Measurements from ENCODE around the gene PCDHGB1. TPM values are rescaled to one million over a fixed set of nuclear protein-coding genes. Genes with fewer than 3 reads are reported as not detected.
"Not testable (repeated sequence)": the region's sequence is repeated elsewhere in the genome, so short reads cannot be mapped to it uniquely, and the experiment has no call there.

PCDHGB1 gene
- total RNA-seq, 1 experiment from 2014 or later: 5.6 TPM

DNA sequence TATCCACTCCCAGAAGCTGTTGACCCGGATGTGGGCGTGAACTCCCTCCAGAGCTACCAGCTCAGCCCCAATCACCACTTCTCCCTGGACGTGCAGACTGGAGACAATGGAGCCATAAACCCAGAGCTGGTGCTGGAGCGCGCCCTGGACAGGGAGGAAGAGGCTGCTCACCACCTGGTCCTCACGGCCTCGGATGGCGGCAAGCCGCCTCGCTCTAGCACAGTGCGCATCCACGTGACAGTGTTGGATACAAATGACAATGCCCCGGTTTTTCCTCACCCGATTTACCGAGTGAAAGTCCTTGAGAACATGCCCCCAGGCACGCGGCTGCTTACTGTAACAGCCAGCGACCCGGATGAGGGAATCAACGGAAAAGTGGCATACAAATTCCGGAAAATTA is 43.4 kb downstream of the PCDHGB1 start:
- no peak overlapping the region for H3K4me3 Mint-ChIP-seq
- peaks cover 76% of the 10 kb centered on the region for H3K36me3 Mint-ChIP-seq
- DNase-seq (ENCODE audit: low spot score) (no peak), ATAC-seq (no peak)
- no peak overlapping the region for H3K27ac Mint-ChIP-seq
- POLR2A ChIA-PET: no interaction called here
- H3K9me3 Mint-ChIP-seq: peaks cover 66% of the 10 kb centered on the region
- CTCF ChIA-PET: interaction anchor here (1.2 to 1.5 kb wide), 3 partner anchors 10 to 238 kb away, joined by 3 to 4 read pairs (median 4); partner anchors contain the start of genes PCDHGA10 and PCDHGA9
- H3K27me3 Mint-ChIP-seq (ENCODE audit: low read depth): peaks cover 21% of the 10 kb centered on the region
- TF ChIP-seq GRHL2 (CRISPR knock-in tag; IDR thresholded peaks at IDR 0.05; ENCODE audit: insufficient replicate concordance, severe bottlenecking) (no peak), ZNF396 (CRISPR knock-in tag; IDR thresholded peaks at IDR 0.05; ENCODE audit: borderline replicate concordance) (no peak), SP1 (CRISPR knock-in tag; conservative IDR thresholded peaks at IDR 0.05) (no peak), TEAD4 (CRISPR knock-in tag; IDR thresholded peaks at IDR 0.05) (no peak), SMAD3 (CRISPR knock-in tag; IDR thresholded peaks at IDR 0.05; ENCODE audit: borderline replicate concordance) (no peak)
- TF ChIP-seq, protein P1, sequence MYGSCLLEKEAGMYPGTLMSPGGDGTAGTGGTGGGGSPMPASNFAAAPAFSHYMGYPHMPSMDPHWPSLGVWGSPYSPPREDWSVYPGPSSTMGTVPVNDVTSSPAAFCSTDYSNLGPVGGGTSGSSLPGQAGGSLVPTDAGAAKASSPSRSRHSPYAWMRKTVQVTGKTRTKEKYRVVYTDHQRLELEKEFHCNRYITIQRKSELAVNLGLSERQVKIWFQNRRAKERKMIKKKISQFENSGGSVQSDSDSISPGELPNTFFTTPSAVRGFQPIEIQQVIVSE (CRISPR knock-in tag; IDR thresholded peaks at IDR 0.05; ENCODE audit: borderline replicate concordance): no peak
- TF ChIP-seq, protein P2, sequence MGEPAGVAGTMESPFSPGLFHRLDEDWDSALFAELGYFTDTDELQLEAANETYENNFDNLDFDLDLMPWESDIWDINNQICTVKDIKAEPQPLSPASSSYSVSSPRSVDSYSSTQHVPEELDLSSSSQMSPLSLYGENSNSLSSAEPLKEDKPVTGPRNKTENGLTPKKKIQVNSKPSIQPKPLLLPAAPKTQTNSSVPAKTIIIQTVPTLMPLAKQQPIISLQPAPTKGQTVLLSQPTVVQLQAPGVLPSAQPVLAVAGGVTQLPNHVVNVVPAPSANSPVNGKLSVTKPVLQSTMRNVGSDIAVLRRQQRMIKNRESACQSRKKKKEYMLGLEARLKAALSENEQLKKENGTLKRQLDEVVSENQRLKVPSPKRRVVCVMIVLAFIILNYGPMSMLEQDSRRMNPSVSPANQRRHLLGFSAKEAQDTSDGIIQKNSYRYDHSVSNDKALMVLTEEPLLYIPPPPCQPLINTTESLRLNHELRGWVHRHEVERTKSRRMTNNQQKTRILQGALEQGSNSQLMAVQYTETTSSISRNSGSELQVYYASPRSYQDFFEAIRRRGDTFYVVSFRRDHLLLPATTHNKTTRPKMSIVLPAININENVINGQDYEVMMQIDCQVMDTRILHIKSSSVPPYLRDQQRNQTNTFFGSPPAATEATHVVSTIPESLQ (CRISPR knock-in tag; IDR thresholded peaks at IDR 0.05): no peak
- TF ChIP-seq, protein P3, sequence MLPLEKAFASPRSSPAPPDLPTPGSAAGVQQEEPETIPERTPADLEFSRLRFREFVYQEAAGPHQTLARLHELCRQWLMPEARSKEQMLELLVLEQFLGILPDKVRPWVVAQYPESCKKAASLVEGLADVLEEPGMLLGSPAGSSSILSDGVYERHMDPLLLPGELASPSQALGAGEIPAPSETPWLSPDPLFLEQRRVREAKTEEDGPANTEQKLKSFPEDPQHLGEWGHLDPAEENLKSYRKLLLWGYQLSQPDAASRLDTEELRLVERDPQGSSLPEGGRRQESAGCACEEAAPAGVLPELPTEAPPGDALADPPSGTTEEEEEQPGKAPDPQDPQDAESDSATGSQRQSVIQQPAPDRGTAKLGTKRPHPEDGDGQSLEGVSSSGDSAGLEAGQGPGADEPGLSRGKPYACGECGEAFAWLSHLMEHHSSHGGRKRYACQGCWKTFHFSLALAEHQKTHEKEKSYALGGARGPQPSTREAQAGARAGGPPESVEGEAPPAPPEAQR (CRISPR knock-in tag; IDR thresholded peaks at IDR 0.05): no peak
- TF ChIP-seq, protein P4, sequence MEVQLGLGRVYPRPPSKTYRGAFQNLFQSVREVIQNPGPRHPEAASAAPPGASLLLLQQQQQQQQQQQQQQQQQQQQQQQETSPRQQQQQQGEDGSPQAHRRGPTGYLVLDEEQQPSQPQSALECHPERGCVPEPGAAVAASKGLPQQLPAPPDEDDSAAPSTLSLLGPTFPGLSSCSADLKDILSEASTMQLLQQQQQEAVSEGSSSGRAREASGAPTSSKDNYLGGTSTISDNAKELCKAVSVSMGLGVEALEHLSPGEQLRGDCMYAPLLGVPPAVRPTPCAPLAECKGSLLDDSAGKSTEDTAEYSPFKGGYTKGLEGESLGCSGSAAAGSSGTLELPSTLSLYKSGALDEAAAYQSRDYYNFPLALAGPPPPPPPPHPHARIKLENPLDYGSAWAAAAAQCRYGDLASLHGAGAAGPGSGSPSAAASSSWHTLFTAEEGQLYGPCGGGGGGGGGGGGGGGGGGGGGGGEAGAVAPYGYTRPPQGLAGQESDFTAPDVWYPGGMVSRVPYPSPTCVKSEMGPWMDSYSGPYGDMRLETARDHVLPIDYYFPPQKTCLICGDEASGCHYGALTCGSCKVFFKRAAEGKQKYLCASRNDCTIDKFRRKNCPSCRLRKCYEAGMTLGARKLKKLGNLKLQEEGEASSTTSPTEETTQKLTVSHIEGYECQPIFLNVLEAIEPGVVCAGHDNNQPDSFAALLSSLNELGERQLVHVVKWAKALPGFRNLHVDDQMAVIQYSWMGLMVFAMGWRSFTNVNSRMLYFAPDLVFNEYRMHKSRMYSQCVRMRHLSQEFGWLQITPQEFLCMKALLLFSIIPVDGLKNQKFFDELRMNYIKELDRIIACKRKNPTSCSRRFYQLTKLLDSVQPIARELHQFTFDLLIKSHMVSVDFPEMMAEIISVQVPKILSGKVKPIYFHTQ (CRISPR knock-in tag; IDR thresholded peaks at IDR 0.05): no peak
- TF ChIP-seq, protein P5, sequence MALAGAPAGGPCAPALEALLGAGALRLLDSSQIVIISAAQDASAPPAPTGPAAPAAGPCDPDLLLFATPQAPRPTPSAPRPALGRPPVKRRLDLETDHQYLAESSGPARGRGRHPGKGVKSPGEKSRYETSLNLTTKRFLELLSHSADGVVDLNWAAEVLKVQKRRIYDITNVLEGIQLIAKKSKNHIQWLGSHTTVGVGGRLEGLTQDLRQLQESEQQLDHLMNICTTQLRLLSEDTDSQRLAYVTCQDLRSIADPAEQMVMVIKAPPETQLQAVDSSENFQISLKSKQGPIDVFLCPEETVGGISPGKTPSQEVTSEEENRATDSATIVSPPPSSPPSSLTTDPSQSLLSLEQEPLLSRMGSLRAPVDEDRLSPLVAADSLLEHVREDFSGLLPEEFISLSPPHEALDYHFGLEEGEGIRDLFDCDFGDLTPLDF (CRISPR knock-in tag; IDR thresholded peaks at IDR 0.05): no peak
- H3K4me1 Mint-ChIP-seq: 0 out of 2 replicates have a peak, but pooled peaks cover 3% of the 10 kb centered on the region

DNA sequence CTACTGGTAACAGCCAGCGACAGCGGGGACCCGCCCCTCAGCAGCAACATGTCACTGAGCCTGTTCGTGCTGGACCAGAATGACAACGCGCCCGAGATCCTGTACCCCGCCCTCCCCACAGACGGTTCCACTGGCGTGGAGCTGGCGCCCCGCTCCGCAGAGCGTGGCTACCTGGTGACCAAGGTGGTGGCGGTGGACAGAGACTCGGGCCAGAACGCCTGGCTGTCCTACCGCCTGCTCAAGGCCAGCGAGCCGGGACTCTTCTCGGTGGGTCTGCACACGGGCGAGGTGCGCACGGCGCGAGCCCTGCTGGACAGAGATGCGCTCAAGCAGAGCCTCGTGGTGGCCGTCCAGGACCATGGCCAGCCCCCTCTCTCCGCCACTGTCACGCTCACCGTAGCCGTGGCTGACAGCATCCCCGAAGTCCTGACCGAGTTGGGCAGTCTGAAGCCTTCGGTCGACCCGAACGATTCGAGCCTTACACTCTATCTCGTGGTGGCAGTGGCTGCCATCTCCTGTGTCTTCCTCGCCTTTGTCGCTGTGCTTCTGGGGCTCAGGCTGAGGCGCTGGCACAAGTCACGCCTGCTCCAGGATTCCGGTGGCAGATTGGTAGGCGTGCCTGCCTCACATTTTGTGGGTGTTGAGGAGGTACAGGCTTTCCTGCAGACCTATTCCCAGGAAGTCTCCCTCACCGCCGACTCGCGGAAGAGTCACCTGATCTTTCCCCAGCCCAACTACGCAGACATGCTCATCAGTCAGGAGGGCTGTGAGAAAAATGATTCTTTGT is 44.7 kb downstream of the PCDHGB1 start:
- H3K27ac Mint-ChIP-seq; H3K4me1 Mint-ChIP-seq; H3K4me3 Mint-ChIP-seq; DNase-seq (ENCODE audit: low spot score); ATAC-seq; POLR2A ChIA-PET: not testable (repeated sequence)
- CTCF ChIA-PET: interaction anchor here (4.3 kb wide), 1 partner anchor 19 kb away, joined by 38 read pairs; the partner anchor contains the start of gene PCDHGA10
- H3K9me3 Mint-ChIP-seq: peaks cover 63% of the 10 kb centered on the region
- TF ChIP-seq, protein P6, sequence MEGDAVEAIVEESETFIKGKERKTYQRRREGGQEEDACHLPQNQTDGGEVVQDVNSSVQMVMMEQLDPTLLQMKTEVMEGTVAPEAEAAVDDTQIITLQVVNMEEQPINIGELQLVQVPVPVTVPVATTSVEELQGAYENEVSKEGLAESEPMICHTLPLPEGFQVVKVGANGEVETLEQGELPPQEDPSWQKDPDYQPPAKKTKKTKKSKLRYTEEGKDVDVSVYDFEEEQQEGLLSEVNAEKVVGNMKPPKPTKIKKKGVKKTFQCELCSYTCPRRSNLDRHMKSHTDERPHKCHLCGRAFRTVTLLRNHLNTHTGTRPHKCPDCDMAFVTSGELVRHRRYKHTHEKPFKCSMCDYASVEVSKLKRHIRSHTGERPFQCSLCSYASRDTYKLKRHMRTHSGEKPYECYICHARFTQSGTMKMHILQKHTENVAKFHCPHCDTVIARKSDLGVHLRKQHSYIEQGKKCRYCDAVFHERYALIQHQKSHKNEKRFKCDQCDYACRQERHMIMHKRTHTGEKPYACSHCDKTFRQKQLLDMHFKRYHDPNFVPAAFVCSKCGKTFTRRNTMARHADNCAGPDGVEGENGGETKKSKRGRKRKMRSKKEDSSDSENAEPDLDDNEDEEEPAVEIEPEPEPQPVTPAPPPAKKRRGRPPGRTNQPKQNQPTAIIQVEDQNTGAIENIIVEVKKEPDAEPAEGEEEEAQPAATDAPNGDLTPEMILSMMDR (IDR thresholded peaks at IDR 0.05): 0 out of 2 replicates have a peak, but pooled peaks have one; percentile 11
- peaks cover 17% of the 10 kb centered on the region for H3K27me3 Mint-ChIP-seq (ENCODE audit: low read depth)
- peaks cover 76% of the 10 kb centered on the region for H3K36me3 Mint-ChIP-seq

Data from WTC11 (cell line).